OCI-LY1 (cell line): ENCODE data around the gene CCPG1.

ENCODE experiments used
- H2AFZ ChIP-seq: fragments of 200-600 bp; sonication (generic), shearing (Covaris generic); 2 replicates; pipeline ENCODE4 v1.6.0; 2014; ENCODE audit warnings: antibody characterized with exemption, mild to moderate bottlenecking, low read length
- H3F3A ChIP-seq: fragments of 200-600 bp; sonication (generic), shearing (Covaris generic); 2 replicates; pipeline ENCODE4 v1.6.0; 2014; ENCODE audit warnings: mild to moderate bottlenecking, antibody characterized with exemption, low read length, moderate library complexity; ENCODE audit not compliant: insufficient read depth
- H3K27ac ChIP-seq: fragments of 200-600 bp; sonication (generic); 2 replicates; pipeline ENCODE4 v1.5.1; 2014; ENCODE audit warnings: low read length, mixed run types, mild to moderate bottlenecking, low read depth; ENCODE audit not compliant: poor library complexity, severe bottlenecking
- H3K27me3 ChIP-seq: fragments of 200-600 bp; sonication (generic); 2 replicates; pipeline ENCODE4 v1.6.0; 2014; ENCODE audit warnings: antibody characterized with exemption, mild to moderate bottlenecking, low read length, moderate library complexity; ENCODE audit not compliant: insufficient read depth
- H3K36me3 ChIP-seq: fragments of 200-600 bp; sonication (generic); 2 replicates; pipeline ENCODE4 v1.6.1; 2014; ENCODE audit warnings: mild to moderate bottlenecking, antibody characterized with exemption, low read length, moderate library complexity, mixed read lengths; ENCODE audit not compliant: insufficient read depth
- H3K4me1 ChIP-seq: fragments of 200-600 bp; sonication (generic); 2 replicates; pipeline ENCODE4 v1.5.1; 2014; ENCODE audit warnings: mild to moderate bottlenecking, low read length, moderate library complexity; ENCODE audit not compliant: insufficient read depth, severe bottlenecking
- H3K4me2 ChIP-seq: fragments of 200-600 bp; sonication (generic), shearing (Covaris generic); 2 replicates; pipeline ENCODE4 v1.6.1; 2014; ENCODE audit warnings: low read length
- H3K4me3 ChIP-seq: fragments of 200-600 bp; sonication (generic); 2 replicates; pipeline ENCODE4 v1.5.1; 2014; ENCODE audit warnings: low read length, low read depth, mild to moderate bottlenecking, mixed read lengths; ENCODE audit not compliant: poor library complexity, severe bottlenecking
- H3K79me2 ChIP-seq: fragments of 200-600 bp; shearing (Covaris generic); 2 replicates; pipeline ENCODE4 v1.6.1; 2016; ENCODE audit warnings: mixed run types, low read length, mixed read lengths; ENCODE audit not compliant: insufficient read depth
- H3K9ac ChIP-seq: fragments of 200-600 bp; sonication (generic), shearing (Covaris generic); 2 replicates; pipeline ENCODE4 v1.6.1; 2014; ENCODE audit warnings: mild to moderate bottlenecking, low read length, mixed read lengths
- H3K9me2 ChIP-seq: fragments of 200-600 bp; sonication (generic), shearing (Covaris generic); 2 replicates; pipeline ENCODE4 v1.6.1; 2014; ENCODE audit warnings: low read depth, mild to moderate bottlenecking, low read length, mixed read lengths
- H3K9me3 ChIP-seq: fragments of 200-600 bp; shearing (Covaris generic); 2 replicates; pipeline ENCODE4 v1.6.1; 2014; ENCODE audit warnings: low read length, mixed read lengths
- H4K20me1 ChIP-seq: fragments of 200-600 bp; sonication (generic), shearing (Covaris generic); 2 replicates; pipeline ENCODE4 v1.6.0; 2016; ENCODE audit warnings: mild to moderate bottlenecking, low read length; ENCODE audit not compliant: insufficient read depth
- EZH2 ChIP-seq: fragments of 200-600 bp; sonication (generic), shearing (Covaris generic); IDR thresholded peaks from 2 replicates; pipeline ENCODE4 v1.8.0; 2017; ENCODE audit warnings: borderline replicate concordance, mixed run types, mild to moderate bottlenecking, antibody characterized with exemption, low read length, moderate library complexity, mixed read lengths
- TF ChIP-seq, protein P1 (sequence below): fragments of 200-600 bp; sonication (generic), shearing (Covaris generic); IDR thresholded peaks from 2 replicates; pipeline ENCODE4 v1.5.1; 2017; ENCODE audit warnings: mild to moderate bottlenecking, antibody characterized with exemption, low read length, moderate library complexity, mixed read lengths

Gene CCPG1

DNA sequence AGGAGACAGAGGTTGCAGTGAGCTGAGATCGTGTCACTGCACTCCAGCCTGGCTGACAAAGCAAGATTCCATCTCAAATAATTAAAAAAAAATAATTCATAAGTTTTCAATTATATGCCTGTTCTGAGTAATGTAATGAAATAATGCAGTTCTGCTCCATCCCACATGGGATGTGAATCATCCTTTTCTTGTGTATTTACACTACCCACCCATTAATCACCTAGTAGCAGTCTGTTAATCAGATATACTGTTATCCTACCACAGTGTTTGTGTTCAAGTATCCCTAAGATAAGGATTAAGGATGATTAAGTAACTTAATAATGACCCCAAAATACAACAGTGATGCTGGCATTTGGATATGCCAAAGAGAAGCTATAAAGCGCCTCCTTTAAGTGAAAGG lies 50.4 kb downstream of the CCPG1 start:
- Histone ChIP-seq H3K79me2 (no peaks in the 10 kb centered on the region), H3K36me3 (peaks cover 15% of the 10 kb centered on the region; the same call in 1 of the 2 replicates)

DNA sequence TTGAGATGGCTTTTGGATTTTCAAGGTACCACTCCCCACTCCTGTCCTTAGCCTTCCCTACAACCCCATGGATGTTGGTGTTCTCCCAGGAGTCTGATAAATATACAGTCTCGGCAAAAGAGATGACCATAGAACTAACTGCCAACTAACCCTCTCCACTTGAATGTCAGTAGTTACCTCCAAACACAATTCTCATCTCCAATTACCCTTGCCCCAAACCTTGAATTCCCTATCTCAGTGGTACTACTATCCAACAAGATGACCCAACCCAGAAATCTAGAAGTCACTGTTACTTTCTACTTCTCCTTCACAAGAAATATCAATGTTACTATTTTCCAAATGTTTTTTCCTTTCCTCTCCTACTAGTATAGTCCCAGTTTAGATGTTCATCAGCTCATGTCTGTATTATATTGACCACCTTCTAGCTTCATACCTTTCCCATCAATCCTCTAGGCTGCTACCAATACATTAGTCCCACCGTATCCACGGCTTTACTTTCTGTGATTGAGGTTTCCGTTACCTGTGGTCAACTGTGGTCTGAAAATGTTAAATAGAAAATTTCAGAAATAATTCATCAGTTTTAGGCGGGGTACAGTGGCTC lies 51.1 kb downstream of the CCPG1 start:
- Histone ChIP-seq H3K9ac (no peak overlapping the region), H3F3A (no peaks in the 10 kb centered on the region), H3K27ac (no peak overlapping the region), H3K9me3 (no peaks in the 10 kb centered on the region), H3K4me1 (no peaks in the 10 kb centered on the region), H3K4me3 (no peak overlapping the region), H4K20me1 (no peaks in the 10 kb centered on the region), H3K36me3 (peaks cover 12% of the 10 kb centered on the region; the same call in 1 of the 2 replicates), H2AFZ (no peak overlapping the region), H3K4me2 (no peak overlapping the region), H3K9me2 (no peaks in the 10 kb centered on the region), H3K79me2 (no peaks in the 10 kb centered on the region), H3K27me3 (no peaks in the 10 kb centered on the region)
- TF ChIP-seq EZH2: no peak
- TF ChIP-seq, protein P1, sequence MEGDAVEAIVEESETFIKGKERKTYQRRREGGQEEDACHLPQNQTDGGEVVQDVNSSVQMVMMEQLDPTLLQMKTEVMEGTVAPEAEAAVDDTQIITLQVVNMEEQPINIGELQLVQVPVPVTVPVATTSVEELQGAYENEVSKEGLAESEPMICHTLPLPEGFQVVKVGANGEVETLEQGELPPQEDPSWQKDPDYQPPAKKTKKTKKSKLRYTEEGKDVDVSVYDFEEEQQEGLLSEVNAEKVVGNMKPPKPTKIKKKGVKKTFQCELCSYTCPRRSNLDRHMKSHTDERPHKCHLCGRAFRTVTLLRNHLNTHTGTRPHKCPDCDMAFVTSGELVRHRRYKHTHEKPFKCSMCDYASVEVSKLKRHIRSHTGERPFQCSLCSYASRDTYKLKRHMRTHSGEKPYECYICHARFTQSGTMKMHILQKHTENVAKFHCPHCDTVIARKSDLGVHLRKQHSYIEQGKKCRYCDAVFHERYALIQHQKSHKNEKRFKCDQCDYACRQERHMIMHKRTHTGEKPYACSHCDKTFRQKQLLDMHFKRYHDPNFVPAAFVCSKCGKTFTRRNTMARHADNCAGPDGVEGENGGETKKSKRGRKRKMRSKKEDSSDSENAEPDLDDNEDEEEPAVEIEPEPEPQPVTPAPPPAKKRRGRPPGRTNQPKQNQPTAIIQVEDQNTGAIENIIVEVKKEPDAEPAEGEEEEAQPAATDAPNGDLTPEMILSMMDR: no peak

More for the DNA sequence above, 50.4 kb downstream of the CCPG1 start:
- no peaks in the 10 kb centered on the region for H3K9me3 ChIP-seq
- H3K9ac ChIP-seq: no peak overlapping the region
- H3K27me3 ChIP-seq: no peaks in the 10 kb centered on the region
- H3K9me2 ChIP-seq: no peaks in the 10 kb centered on the region
- no peak overlapping the region for H3K27ac ChIP-seq
- no peaks in the 10 kb centered on the region for H3F3A ChIP-seq
- no peaks in the 10 kb centered on the region for H3K4me1 ChIP-seq
- TF ChIP-seq, protein P1: no peak
- TF ChIP-seq EZH2: no peak
- H3K4me2 ChIP-seq: no peak overlapping the region
- H4K20me1 ChIP-seq: no peaks in the 10 kb centered on the region
- H3K4me3 ChIP-seq: no peak overlapping the region
- no peak overlapping the region for H2AFZ ChIP-seq

DNA sequence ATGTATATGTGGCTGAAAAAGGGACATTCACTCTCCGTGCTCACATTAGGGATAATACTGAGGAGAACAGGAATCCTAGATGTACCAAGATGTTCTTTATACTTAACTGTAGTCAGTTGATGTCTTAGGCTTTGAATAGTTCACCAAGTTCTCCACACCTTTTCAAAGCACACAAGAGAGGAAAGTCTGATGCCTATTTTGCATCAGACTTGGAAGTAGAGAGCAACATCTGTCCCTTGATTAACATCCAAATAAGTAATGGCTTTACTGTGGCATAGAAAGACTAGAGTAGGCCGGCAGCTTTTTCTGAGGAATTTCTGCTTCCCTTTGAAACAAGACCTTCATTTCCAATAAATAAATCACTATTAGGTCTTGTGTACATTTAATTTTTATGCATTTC lies 55.1 kb downstream of the CCPG1 start:
- Histone ChIP-seq H3K9me2 (no peaks in the 10 kb centered on the region), H3K79me2 (no peaks in the 10 kb centered on the region), H3F3A (no peaks in the 10 kb centered on the region), H3K4me2 (no peak overlapping the region), H4K20me1 (no peaks in the 10 kb centered on the region), H3K9me3 (no peaks in the 10 kb centered on the region), H3K36me3 (peaks cover 27% of the 10 kb centered on the region; the same call in 1 of the 2 replicates), H2AFZ (no peak overlapping the region), H3K27ac (no peak overlapping the region), H3K4me1 (no peaks in the 10 kb centered on the region), H3K4me3 (no peak overlapping the region), H3K9ac (no peak overlapping the region), H3K27me3 (no peaks in the 10 kb centered on the region)
- no peak for TF ChIP-seq EZH2
- TF ChIP-seq, protein P1: no peak
